Measurements from ENCODE around the gene COL5A1.

GRCh38 chr9:134887686-134888602, 246.3 kb downstream of the COL5A1 start:
- TF ChIP-seq POLR2A (IDR thresholded peaks at IDR 0.05) (no peak), CTCF (IDR thresholded peaks at IDR 0.05 in 4 of 5, conservative IDR thresholded peaks at IDR 0.05 in 1 of 5) (no peak)
